GM12878 (cell line): ENCODE measurements around the gene PAX5. TPM values are rescaled to one million over a fixed set of nuclear protein-coding genes. Genes with fewer than 3 reads are reported as not detected.

Experiments used
- IKZF1 ChIP-seq: fragments of 450-650 bp; conservative IDR thresholded peaks from 2 replicates; pipeline ENCODE4 v1.6.1; 2017; ENCODE audit warnings: antibody characterized with exemption, mild to moderate bottlenecking
- KDM1A ChIP-seq: fragments of 200-600 bp; sonication (generic); IDR thresholded peaks from 2 replicates; pipeline ENCODE4 v1.6.1; 2016; ENCODE audit warnings: borderline replicate concordance
- KLF5 ChIP-seq: fragments of 450-650 bp; IDR thresholded peaks from 2 replicates; pipeline ENCODE4 v1.6.1; 2014; ENCODE audit warnings: mild to moderate bottlenecking; ENCODE audit not compliant: partially characterized antibody
- NBN ChIP-seq: fragments of 450-650 bp; IDR thresholded peaks from 2 replicates; pipeline ENCODE4 v1.6.1; 2016
- NRF1 ChIP-seq: conservative IDR thresholded peaks from 2 replicates; pipeline ENCODE4 v1.6.1; 2011; ENCODE audit warnings: mild to moderate bottlenecking, low read depth, low read length, improper control_type of control experiment
- RAD21 ChIP-seq: IDR thresholded peaks from 2 replicates; pipeline ENCODE4 v1.6.1; 2011; ENCODE audit warnings: mild to moderate bottlenecking, low read depth, low read length, moderate library complexity; ENCODE audit not compliant: insufficient read depth
- SMC3 ChIP-seq: IDR thresholded peaks from 2 replicates; pipeline ENCODE4 v1.6.1; 2011; ENCODE audit warnings: low read length, improper control_type of control experiment, borderline replicate concordance
- polyA plus RNA-seq, 11 experiments: library from polyadenylated mRNA; depleted of rRNA in 4 of 11; unstranded in 6 of 11; stranded (reverse) in 5 of 11; fragments of >200 nt; fragmentation: Nextera tagmentation in 4 of 11; fragmentation: Illumina TruSeq in 1 of 11; extraction: Ambion mirVana in 4 of 11; extraction: Trizol in 1 of 11; gene quantifications; 1 replicate in 1 of 11; 2 replicates in 10 of 11; pipeline versions ENCODE4 v1.2.1 to v1.2.3, GENCODE V29; 2011 to 2016; ENCODE audit warnings: inconsistent platforms in 2 of 11, missing spikeins in 2 of 11, low read depth in 1 of 11
- total RNA-seq, 4 experiments: library from RNA; depleted of rRNA in 3 of 4; stranded (reverse); fragments of >200 nt in 3 of 4; fragmentation: Illumina TruSeq in 1 of 4; extraction: Trizol in 1 of 4; gene quantifications; 2 replicates each; pipeline versions ENCODE4 v1.2.1 to v1.2.3, GENCODE V29; 2013 to 2021
- TF ChIP-seq, protein P1 (sequence below): fragments of 450-650 bp; formaldehyde crosslinking; IDR thresholded peaks from 2 replicates; pipeline ENCODE4 v1.4.0; 2022; ENCODE audit warnings: mild to moderate bottlenecking, moderate library complexity
- TF ChIP-seq, protein P2 (sequence below), 3 experiments: IDR thresholded peaks in 2 of 3; conservative IDR thresholded peaks in 1 of 3; 2 replicates each; pipeline ENCODE4 v1.5.1; 2011; ENCODE audit warnings: low read depth in 3 of 3, low read length in 3 of 3, mild to moderate bottlenecking in 3 of 3, control low read depth in 2 of 3, moderate library complexity in 2 of 3, inconsistent platforms in 1 of 3, mixed read lengths in 1 of 3; ENCODE audit not compliant: control insufficient read depth in 2 of 3, insufficient read depth in 1 of 3; ENCODE audit errors: extremely low read depth in 1 of 3
- TF ChIP-seq, protein P3 (sequence below): IDR thresholded peaks from 2 replicates; pipeline ENCODE4 v1.6.1; 2011; ENCODE audit warnings: borderline replicate concordance, low read depth, mild to moderate bottlenecking, moderate library complexity, low read length; ENCODE audit not compliant: insufficient read depth, poor library complexity, severe bottlenecking
- TF ChIP-seq, protein P4 (sequence below): fragments of 450-650 bp; conservative IDR thresholded peaks from 2 replicates; pipeline ENCODE4 v1.6.1; 2017; ENCODE audit warnings: mild to moderate bottlenecking, moderate library complexity

Gene PAX5
- total and polyA plus RNA-seq, 10 of the 15 experiments (the other 5 are each of a cell fraction or from before 2014, with no cell fraction given) = 2.2 to 123 (median 31.9) TPM

DNA sequence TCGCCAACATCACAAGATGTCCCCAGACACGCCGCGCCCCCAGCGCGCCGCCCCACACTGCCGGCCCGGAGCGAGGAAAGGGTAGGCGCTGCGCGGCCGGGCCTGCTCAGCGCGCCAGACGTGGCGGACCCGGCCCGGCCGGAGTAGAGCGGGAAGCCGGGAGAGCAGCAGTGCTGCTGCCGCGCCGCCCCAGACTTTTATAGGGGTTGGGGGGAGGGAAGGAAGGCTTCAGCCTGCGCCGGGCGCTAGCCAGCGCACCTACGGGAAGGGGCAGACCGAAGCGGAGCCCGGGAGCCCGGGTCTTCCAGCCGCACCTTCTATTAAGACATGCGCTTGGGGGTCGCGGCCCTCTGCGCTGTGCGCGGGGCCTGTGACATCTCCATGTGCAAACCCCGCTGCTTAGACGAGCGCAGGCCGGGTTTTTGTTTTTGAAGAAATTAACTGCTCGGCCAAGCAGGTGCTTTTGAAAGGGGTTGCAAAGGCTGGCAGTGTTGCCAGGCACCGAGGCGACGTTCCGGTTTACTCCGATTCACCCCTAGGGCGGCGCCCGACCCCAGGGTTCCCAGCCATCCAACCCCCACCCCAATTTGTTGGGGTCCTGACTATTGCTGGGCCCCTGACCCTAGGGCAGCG lies 353 bp upstream of the PAX5 start (continued):
- TF ChIP-seq, protein P1, sequence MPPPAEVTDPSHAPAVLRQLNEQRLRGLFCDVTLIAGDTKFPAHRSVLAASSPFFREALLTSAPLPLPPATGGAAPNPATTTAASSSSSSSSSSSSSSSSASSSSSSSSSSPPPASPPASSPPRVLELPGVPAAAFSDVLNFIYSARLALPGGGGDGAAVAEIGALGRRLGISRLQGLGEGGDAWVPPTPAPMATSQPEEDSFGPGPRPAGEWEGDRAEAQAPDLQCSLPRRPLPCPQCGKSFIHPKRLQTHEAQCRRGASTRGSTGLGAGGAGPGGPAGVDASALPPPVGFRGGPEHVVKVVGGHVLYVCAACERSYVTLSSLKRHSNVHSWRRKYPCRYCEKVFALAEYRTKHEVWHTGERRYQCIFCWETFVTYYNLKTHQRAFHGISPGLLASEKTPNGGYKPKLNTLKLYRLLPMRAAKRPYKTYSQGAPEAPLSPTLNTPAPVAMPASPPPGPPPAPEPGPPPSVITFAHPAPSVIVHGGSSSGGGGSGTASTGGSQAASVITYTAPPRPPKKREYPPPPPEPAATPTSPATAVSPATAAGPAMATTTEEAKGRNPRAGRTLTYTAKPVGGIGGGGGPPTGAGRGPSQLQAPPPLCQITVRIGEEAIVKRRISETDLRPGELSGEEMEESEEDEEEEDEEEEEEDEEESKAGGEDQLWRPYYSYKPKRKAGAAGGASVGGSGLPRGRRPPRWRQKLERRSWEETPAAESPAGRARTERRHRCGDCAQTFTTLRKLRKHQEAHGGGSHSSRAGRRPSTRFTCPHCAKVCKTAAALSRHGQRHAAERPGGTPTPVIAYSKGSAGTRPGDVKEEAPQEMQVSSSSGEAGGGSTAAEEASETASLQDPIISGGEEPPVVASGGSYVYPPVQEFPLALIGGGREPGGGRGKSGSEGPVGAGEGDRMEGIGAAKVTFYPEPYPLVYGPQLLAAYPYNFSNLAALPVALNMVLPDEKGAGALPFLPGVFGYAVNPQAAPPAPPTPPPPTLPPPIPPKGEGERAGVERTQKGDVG (CRISPR knock-in tag) = no peak
- TF ChIP-seq NRF1 = no peak
- TF ChIP-seq KDM1A = no peak
- peak; percentile 62 for TF ChIP-seq IKZF1
- TF ChIP-seq KLF5 = peak; percentile 41
- TF ChIP-seq, protein P2, sequence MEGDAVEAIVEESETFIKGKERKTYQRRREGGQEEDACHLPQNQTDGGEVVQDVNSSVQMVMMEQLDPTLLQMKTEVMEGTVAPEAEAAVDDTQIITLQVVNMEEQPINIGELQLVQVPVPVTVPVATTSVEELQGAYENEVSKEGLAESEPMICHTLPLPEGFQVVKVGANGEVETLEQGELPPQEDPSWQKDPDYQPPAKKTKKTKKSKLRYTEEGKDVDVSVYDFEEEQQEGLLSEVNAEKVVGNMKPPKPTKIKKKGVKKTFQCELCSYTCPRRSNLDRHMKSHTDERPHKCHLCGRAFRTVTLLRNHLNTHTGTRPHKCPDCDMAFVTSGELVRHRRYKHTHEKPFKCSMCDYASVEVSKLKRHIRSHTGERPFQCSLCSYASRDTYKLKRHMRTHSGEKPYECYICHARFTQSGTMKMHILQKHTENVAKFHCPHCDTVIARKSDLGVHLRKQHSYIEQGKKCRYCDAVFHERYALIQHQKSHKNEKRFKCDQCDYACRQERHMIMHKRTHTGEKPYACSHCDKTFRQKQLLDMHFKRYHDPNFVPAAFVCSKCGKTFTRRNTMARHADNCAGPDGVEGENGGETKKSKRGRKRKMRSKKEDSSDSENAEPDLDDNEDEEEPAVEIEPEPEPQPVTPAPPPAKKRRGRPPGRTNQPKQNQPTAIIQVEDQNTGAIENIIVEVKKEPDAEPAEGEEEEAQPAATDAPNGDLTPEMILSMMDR (IDR thresholded peaks at IDR 0.05 in 2 of 3, conservative IDR thresholded peaks at IDR 0.05 in 1 of 3; ENCODE audit: control insufficient read depth in 2 of 3, extremely low read depth in 1 of 3, insufficient read depth in 1 of 3, low read depth in 3 of 3, low read length in 3 of 3) = peak; percentile 70 to 80 (median 73)
- TF ChIP-seq, protein P3, sequence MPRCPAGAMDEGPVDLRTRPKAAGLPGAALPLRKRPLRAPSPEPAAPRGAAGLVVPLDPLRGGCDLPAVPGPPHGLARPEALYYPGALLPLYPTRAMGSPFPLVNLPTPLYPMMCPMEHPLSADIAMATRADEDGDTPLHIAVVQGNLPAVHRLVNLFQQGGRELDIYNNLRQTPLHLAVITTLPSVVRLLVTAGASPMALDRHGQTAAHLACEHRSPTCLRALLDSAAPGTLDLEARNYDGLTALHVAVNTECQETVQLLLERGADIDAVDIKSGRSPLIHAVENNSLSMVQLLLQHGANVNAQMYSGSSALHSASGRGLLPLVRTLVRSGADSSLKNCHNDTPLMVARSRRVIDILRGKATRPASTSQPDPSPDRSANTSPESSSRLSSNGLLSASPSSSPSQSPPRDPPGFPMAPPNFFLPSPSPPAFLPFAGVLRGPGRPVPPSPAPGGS = peak; percentile 34
- TF ChIP-seq, protein P4, sequence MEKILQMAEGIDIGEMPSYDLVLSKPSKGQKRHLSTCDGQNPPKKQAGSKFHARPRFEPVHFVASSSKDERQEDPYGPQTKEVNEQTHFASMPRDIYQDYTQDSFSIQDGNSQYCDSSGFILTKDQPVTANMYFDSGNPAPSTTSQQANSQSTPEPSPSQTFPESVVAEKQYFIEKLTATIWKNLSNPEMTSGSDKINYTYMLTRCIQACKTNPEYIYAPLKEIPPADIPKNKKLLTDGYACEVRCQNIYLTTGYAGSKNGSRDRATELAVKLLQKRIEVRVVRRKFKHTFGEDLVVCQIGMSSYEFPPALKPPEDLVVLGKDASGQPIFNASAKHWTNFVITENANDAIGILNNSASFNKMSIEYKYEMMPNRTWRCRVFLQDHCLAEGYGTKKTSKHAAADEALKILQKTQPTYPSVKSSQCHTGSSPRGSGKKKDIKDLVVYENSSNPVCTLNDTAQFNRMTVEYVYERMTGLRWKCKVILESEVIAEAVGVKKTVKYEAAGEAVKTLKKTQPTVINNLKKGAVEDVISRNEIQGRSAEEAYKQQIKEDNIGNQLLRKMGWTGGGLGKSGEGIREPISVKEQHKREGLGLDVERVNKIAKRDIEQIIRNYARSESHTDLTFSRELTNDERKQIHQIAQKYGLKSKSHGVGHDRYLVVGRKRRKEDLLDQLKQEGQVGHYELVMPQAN = peak; percentile 85
- peak; percentile 44 for TF ChIP-seq NBN
- TF ChIP-seq SMC3 = peak; percentile 4; the same call in 1 of the 2 replicates
- TF ChIP-seq RAD21 = peak; percentile 51
